ENCODE results near the gene PIAS1.

- TF ChIP-seq, protein P1, sequence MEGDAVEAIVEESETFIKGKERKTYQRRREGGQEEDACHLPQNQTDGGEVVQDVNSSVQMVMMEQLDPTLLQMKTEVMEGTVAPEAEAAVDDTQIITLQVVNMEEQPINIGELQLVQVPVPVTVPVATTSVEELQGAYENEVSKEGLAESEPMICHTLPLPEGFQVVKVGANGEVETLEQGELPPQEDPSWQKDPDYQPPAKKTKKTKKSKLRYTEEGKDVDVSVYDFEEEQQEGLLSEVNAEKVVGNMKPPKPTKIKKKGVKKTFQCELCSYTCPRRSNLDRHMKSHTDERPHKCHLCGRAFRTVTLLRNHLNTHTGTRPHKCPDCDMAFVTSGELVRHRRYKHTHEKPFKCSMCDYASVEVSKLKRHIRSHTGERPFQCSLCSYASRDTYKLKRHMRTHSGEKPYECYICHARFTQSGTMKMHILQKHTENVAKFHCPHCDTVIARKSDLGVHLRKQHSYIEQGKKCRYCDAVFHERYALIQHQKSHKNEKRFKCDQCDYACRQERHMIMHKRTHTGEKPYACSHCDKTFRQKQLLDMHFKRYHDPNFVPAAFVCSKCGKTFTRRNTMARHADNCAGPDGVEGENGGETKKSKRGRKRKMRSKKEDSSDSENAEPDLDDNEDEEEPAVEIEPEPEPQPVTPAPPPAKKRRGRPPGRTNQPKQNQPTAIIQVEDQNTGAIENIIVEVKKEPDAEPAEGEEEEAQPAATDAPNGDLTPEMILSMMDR (conservative IDR thresholded peaks at IDR 0.05 in 1 of 2, IDR thresholded peaks at IDR 0.05 in 1 of 2; ENCODE audit: extremely low read depth in 1 of 2, insufficient read depth in 1 of 2, low read depth in 1 of 2, low read length in 2 of 2), result no peak
- TF ChIP-seq EZH2 (IDR thresholded peaks at IDR 0.05; ENCODE audit: borderline replicate concordance, low read length), result no peak
These were observed 26.7 kb upstream of the PIAS1 start for GRCh38 chr15:68027388-68027787.
